Epithelial cell of prostate (primary cell): ENCODE measurements around the gene PADI6.

Experiments
- DNase-seq: peaks from one replicate; pipeline ENCODE4 v3.0.0-alpha.2; 2011; ENCODE audit warnings: low read depth, low spot score
- H3K27ac ChIP-seq: fragments of 450-650 bp; 2 replicates; pipeline ENCODE4 v1.5.1; 2017; ENCODE audit warnings: mild to moderate bottlenecking

Gene PADI6

GRCh38 chr1:17429183-17429582 lies 57.2 kb downstream of the PADI6 start:
- no peak for DNase-seq
- no peak overlapping the region for H3K27ac ChIP-seq

GRCh38 chr1:17432412-17432811 lies 60.4 kb downstream of the PADI6 start:
- no peak for DNase-seq
- H3K27ac ChIP-seq = no peak overlapping the region

DNA sequence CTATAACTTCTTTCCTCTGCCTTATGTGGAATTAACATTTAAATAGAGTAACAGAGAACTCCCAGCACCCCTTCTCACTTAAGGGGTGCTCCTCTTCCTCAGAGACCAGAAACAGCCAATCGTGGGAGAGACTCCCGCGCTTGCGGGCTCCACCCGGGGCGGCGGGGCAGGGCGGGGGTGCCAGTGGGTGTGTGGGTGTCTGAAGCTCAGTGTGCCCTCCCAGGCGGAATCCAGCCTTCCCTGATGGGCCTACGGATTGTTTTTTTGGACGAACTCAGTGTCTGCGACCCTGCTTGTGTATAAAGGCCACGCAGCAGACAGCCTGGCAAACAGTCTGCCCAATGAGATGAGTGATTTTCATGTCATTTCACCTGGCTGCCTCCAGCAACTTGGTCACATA lies 61.3 kb downstream of the PADI6 start:
- H3K27ac ChIP-seq = no peak overlapping the region
- DNase-seq = no peak

DNA sequence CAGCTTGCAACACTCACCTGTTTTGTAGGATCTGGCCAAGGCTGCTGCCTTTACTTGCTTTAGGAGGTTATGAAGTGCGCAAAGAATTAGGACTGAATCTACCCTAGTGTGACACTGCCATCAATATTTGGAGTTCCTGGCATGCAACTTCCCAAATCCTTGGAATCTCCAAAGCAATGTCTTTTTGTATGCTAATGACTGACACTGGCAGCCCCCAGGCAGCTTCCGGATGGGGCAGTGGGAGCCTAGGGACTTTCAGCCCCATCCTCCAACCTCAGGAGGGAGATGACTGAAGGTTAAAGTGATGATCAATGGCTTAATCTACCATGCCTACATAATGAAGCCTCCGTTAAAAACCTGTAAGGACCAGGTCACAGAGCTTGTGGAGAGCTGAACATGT lies 62.0 kb downstream of the PADI6 start:
- no peak overlapping the region for H3K27ac ChIP-seq
- DNase-seq = no peak

- no peak overlapping the region for H3K27ac ChIP-seq
- no peak for DNase-seq
These were observed 62.6 kb downstream of the PADI6 start for GRCh38 chr1:17434601-17435000.

- DNase-seq = no peak
- H3K27ac ChIP-seq = peak overlapping the region; percentile 100
These were observed 64.6 kb downstream of the PADI6 start for GRCh38 chr1:17436380-17437174.

- H3K27ac ChIP-seq = peak overlapping the region; percentile 100
- DNase-seq = no peak
These were observed 65.2 kb downstream of the PADI6 start for GRCh38 chr1:17437260-17437579.

DNA sequence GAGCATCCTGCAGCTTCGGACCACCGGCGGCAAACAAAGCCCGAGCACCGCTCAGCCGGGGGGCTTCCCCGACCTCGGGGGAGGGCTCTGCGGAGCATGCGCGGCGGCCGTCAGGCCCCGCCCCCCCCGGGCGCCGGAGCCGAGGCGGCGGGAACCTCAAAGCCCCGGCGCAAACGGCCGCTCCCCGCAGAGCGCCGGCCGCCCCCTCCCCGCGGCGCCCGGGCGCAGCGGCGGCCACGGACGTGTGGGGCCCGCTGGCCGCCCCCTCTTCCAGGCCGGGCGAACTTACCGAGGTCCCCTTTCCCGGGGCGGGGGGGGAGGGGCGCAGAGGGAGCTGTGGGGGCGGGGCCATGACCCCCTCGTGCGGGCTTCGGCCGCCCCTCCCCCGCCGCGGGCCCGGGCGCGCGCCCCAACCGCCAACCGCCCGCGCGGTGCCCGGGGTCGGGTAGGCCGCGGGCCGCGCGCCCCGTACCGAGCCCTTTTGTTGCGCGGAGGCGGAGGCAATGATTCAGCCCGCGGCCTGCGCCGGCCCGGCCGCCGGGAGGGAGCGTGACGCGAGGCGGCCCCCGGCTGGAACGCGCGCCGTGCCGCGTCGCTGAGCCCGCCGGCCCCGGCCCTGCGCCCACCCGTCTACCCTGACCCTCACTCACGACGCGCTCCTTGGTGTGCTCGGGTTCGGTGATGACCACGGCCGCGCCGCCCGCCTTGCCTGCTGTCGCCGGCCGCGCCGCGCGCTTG lies 65.8 kb downstream of the PADI6 start:
- DNase-seq = no peak
- peak overlapping the region; percentile 100 for H3K27ac ChIP-seq

- DNase-seq = no peak
- peak overlapping the region; percentile 100 for H3K27ac ChIP-seq
These were observed 66.6 kb downstream of the PADI6 start for GRCh38 chr1:17438318-17439249.

DNA sequence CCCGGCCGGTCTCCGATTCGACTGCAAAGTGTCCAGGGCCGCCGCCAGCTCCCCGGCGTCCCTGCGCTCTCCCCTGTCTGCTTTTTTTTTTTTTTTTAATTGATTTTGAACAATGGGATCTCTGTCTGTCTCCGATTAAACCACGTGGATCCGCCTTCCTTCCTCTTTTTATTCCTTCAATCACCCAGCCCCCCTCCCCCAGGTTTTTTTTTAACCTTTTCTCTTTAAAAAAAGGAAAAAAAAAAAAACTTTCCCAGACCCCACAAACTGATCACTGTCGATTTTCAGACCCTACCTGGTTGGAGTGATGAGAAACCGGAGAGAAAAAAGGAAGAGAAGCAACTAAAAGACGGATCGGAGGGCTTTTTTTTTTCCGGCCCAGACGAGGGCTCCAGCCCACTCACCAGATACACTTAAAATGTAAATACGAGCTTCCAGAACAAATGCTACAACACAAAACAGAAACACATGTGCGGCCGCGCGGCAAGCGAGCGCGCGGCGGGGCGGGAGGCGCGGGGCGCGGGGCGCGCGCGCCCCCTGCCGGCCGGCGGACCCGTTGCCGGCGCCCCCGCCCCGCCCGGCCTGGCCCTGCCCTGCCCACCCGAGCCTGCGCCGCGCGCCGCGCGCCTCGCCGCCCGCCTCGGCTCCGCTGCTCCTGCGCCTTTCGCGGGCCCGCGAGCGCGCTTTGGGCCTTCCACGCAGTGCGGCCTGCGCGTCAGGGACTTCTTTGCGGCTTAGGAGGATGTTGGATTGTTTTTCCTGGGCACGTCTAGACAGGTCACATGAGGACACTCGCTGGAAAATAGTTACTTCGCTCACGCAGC lies 67.5 kb downstream of the PADI6 start, which contains the start of gene RCC2:
Gene RCC2 (minus strand): TSS at position 428 of the 824 bp plus-strand sequence. CDS start 1,163 bp downstream, outside the sequence.
- peak within 1 kb of the TSS; percentile 100 for H3K27ac ChIP-seq
- no peak for DNase-seq

DNA sequence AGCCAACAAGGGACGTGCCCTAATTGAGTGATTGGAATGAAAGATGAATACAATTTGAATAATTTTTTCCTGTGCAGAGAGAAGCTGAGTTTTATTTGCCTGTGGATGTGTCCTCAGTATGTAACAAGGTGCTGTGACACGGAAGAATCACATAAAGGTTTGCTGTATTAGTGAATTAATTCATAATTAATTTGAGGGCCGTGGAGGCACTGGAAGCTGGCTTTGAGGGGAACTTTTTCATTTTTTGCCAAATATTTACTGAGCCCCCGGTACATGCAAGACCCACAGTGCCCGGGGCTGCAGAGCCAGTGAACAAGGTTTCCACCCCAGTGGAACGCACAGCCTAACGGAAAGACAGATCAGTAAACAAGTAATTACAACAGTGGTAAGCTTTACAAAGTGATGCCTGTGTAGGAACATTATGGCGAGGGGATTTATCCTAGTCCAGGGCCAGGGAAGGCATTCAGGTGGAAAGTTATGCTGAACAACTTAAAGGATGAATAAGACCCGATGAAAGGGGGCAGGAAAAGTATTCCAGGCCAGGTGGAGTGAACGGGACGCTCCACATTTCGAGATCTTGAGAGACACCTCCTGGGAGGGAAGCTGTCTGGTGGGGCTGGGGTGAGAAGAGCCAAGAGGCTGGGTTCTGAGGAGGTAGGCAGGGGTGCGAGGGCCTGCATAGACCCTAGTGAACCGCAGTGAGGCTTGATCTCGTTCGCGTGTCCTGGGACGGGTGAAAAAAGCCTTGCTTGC lies 68.3 kb downstream of the PADI6 start:
- no peak for DNase-seq
- H3K27ac ChIP-seq = peak overlapping the region; percentile 100

GRCh38 chr1:17440827-17441168 lies 68.8 kb downstream of the PADI6 start:
- H3K27ac ChIP-seq = peak overlapping the region; percentile 100

DNA sequence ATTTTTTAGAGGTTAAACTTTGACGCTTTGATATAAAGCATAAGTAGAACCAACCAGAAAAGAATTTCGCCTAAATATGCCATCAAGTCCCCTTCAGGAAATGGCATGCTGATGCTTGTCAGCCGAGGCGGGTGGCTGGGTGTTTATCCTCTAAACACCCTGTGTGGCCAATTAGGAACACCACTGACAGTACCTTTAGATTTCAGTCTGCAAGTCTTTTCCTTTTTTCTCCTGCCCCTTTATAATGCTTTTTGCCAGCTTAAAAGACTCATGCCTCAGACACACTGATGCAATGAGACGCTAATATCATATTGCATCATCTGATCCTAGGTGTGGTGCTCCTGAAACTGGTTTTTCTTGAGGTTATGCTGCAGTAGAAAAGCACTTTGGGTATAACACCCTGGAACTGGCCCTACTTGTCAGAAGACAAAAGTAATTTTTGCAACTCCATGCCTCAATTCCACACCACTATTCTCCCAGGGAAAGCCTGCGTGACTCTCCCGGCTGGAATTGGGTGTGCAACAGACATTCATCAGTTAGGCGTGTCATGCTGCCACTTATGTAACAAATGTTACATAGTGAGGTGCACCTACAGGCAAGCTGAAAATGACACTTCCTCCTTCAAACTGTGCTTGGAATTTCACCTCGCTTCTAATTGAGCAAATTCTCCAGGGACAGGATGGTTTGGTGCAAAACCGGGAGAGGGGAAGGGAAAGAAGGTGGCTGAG lies 69.4 kb downstream of the PADI6 start:
- peak; percentile 92 for DNase-seq
- H3K27ac ChIP-seq = peak overlapping the region; percentile 100

More at GRCh38 chr1:17440827-17441168, 68.8 kb downstream of the PADI6 start:
- DNase-seq = no peak

GRCh38 chr1:17441993-17442357 lies 70.0 kb downstream of the PADI6 start:
- DNase-seq = no peak
- peak overlapping the region; percentile 100 for H3K27ac ChIP-seq

DNA sequence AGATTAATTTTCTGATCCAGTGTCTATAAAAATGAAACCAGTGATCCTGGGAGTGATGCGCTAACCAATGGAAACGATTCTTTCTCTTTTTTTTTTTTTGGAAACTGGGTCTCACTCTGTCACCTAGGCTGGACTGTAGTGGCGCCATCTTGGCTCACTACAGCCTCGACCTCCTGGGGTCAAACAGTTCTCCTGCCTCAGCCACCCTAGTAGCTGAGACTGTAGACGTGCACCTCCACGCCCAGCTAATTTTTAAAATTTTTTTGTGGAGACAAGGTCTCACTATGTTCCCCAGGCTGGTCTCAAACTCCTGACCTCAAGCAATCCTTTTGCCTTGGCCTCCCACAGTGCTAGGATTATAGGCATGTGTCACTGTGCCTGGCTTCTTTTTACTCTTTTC lies 70.8 kb downstream of the PADI6 start:
- DNase-seq = no peak
- H3K27ac ChIP-seq = peak overlapping the region; percentile 100

- DNase-seq = no peak
- no peak overlapping the region for H3K27ac ChIP-seq
These were observed 75.6 kb downstream of the PADI6 start for GRCh38 chr1:17447501-17447992.
